Mesenchymal stem cell (in vitro differentiated cells and primary cell): Measurements from ENCODE around the gene P2RY2.
"Not testable (repeated sequence)": the region's sequence is repeated elsewhere in the genome, so short reads cannot be mapped to it uniquely, and the experiment has no call there.

Experiments
- DNase-seq: peaks from one replicate; pipeline ENCODE4 v3.0.0-alpha.2; 2013
- H2AFZ ChIP-seq: one replicate; pipeline ENCODE4 v1.6.1; 2013; ENCODE audit warnings: low read depth, mild to moderate bottlenecking, control low read depth, inconsistent platforms, low read length, moderate library complexity
- H2AK5ac ChIP-seq: 2 replicates; pipeline ENCODE4 v1.6.1; 2013; ENCODE audit warnings: low read length, moderate library complexity, mild to moderate bottlenecking, inconsistent platforms; ENCODE audit not compliant: severe bottlenecking
- H2BK120ac ChIP-seq: one replicate; pipeline ENCODE4 v1.6.1; 2013; ENCODE audit warnings: low read depth, mild to moderate bottlenecking, inconsistent platforms, low read length, moderate library complexity
- H2BK12ac ChIP-seq, 2 experiments: one replicate each; pipeline ENCODE4 v1.6.1; 2013; ENCODE audit warnings: inconsistent platforms in 2 of 2, low read length in 2 of 2, mild to moderate bottlenecking in 2 of 2, moderate library complexity in 2 of 2, control low read depth in 1 of 2
- H2BK15ac ChIP-seq: one replicate; pipeline ENCODE4 v1.6.1; 2013; ENCODE audit warnings: mild to moderate bottlenecking, low read depth, inconsistent platforms; ENCODE audit not compliant: poor library complexity, severe bottlenecking
- H2BK5ac ChIP-seq: 2 replicates; pipeline ENCODE4 v1.6.1; 2013; ENCODE audit warnings: low read depth, mild to moderate bottlenecking, low read length, control low read depth, inconsistent platforms; ENCODE audit not compliant: poor library complexity, severe bottlenecking
- H3K14ac ChIP-seq, 2 experiments: one replicate each; pipeline ENCODE4 v1.6.1; 2013; ENCODE audit warnings: inconsistent platforms in 2 of 2, low read length in 2 of 2, control low read depth in 1 of 2, mild to moderate bottlenecking in 1 of 2, moderate library complexity in 1 of 2
- H3K18ac ChIP-seq, 2 experiments: one replicate each; pipeline ENCODE4 v1.6.1; 2013; ENCODE audit warnings: inconsistent platforms in 2 of 2, low read length in 2 of 2, control low read depth in 1 of 2, low read depth in 1 of 2, mild to moderate bottlenecking in 1 of 2
- H3K23ac ChIP-seq, 2 experiments: one replicate each; pipeline ENCODE4 v1.6.1; 2013; ENCODE audit warnings: inconsistent platforms in 2 of 2, low read length in 2 of 2, mild to moderate bottlenecking in 2 of 2, moderate library complexity in 2 of 2, control low read depth in 1 of 2
- H3K27ac ChIP-seq: 2 replicates; pipeline ENCODE4 v1.5.1; 2013; ENCODE audit warnings: mild to moderate bottlenecking, moderate library complexity, low read length, control low read depth, inconsistent platforms; ENCODE audit not compliant: poor library complexity, severe bottlenecking
- H3K27me3 ChIP-seq, 2 experiments: 2 replicates each; pipeline versions ENCODE4 v1.6.1 to v1.7.0; 2013; ENCODE audit warnings: low read length in 2 of 2, mild to moderate bottlenecking in 2 of 2, moderate library complexity in 2 of 2, control low read depth in 1 of 2, inconsistent platforms in 1 of 2; ENCODE audit not compliant: control insufficient read depth in 1 of 2, insufficient read depth in 1 of 2
- H3K36me3 ChIP-seq, 2 experiments: 2 replicates each; pipeline versions ENCODE4 v1.6.1 to v1.7.0; 2013; ENCODE audit warnings: low read length in 2 of 2, control low read depth in 1 of 2, inconsistent platforms in 1 of 2, low read depth in 1 of 2, mild to moderate bottlenecking in 1 of 2; ENCODE audit not compliant: insufficient read depth in 2 of 2, control insufficient read depth in 1 of 2
- H3K4ac ChIP-seq, 2 experiments: one replicate each; pipeline ENCODE4 v1.6.1; 2013; ENCODE audit warnings: inconsistent platforms in 2 of 2, low read length in 2 of 2, mild to moderate bottlenecking in 2 of 2, moderate library complexity in 2 of 2, control low read depth in 1 of 2, low read depth in 1 of 2
- H3K4me1 ChIP-seq: 2 replicates; pipeline ENCODE4 v1.6.1; 2013; ENCODE audit warnings: low read depth, low read length, control low read depth; ENCODE audit not compliant: control insufficient read depth, insufficient read depth
- H3K4me2 ChIP-seq: 2 replicates; pipeline ENCODE4 v1.6.1; 2013; ENCODE audit warnings: low read length, mild to moderate bottlenecking, inconsistent platforms; ENCODE audit not compliant: poor library complexity, severe bottlenecking
- H3K4me3 ChIP-seq, 2 experiments: 2 replicates each; pipeline versions ENCODE4 v1.5.1 to v1.7.0; 2013; ENCODE audit warnings: low read length in 2 of 2, mild to moderate bottlenecking in 2 of 2, control low read depth in 1 of 2, low read depth in 1 of 2; ENCODE audit not compliant: insufficient read depth in 1 of 2
- H3K79me1 ChIP-seq: replicated peaks from 2 replicates; pipeline ENCODE4 v1.6.1; 2013; ENCODE audit warnings: mild to moderate bottlenecking, control low read depth, low read length, inconsistent platforms; ENCODE audit not compliant: poor library complexity, severe bottlenecking
- H3K9ac ChIP-seq: 2 replicates; pipeline ENCODE4 v1.7.0; 2013; ENCODE audit warnings: mild to moderate bottlenecking, low read length, moderate library complexity
- H3K9me3 ChIP-seq: 2 replicates; pipeline ENCODE4 v1.7.0; 2013; ENCODE audit warnings: mild to moderate bottlenecking, low read length; ENCODE audit not compliant: control insufficient read depth
- H4K8ac ChIP-seq: one replicate; pipeline ENCODE4 v1.6.1; 2013; ENCODE audit warnings: inconsistent platforms, mild to moderate bottlenecking, low read length, moderate library complexity
- H4K91ac ChIP-seq: one replicate; pipeline ENCODE4 v1.6.1; 2013; ENCODE audit warnings: mild to moderate bottlenecking, low read length, inconsistent platforms
- WGBS: methylation state at CpG from one replicate; pipeline ENCODE4 v1.1.7; 2013; ENCODE audit warnings: mixed read lengths; 5-methylcytosine and 5-hydroxymethylcytosine counted together

Gene P2RY2

GRCh38 chr11:73229321-73229895, 11.3 kb downstream of the P2RY2 start:
- peak; percentile 63 for DNase-seq
- Histone ChIP-seq H2BK15ac (peak overlapping the region; percentile 30), H3K14ac (peak overlapping the region in 1 of 2 experiments; percentile 62), H4K91ac (peak overlapping the region; percentile 48), H2BK120ac (no peak overlapping the region), H4K8ac (peak overlapping the region; percentile 33), H3K18ac (peak overlapping the region; percentile 55 to 68), H3K79me1 (no peaks in the 10 kb centered on the region), H3K27me3 (peaks cover 15 to 24% of the 10 kb centered on the region in 2 experiments), H3K9ac (no peak overlapping the region), H3K4ac (peak overlapping the region in 1 of 2 experiments; percentile 24), H2AFZ (peak overlapping the region; percentile 67), H3K4me1 (peaks cover 1% of the 10 kb centered on the region), H3K27ac (no peak overlapping the region), H3K36me3 (peaks cover 0 to under 1% of the 10 kb centered on the region in 2 experiments), H2BK12ac (peak overlapping the region; percentile 72 to 83), H3K23ac (no peak overlapping the region), H2AK5ac (no peak overlapping the region), H3K9me3 (no peaks in the 10 kb centered on the region), H3K4me3 (peak overlapping the region in 1 of 2 experiments; percentile 9), H2BK5ac (no peak overlapping the region), H3K4me2 (no peak overlapping the region)
- 44% methylated on average over 10 of the region's 11 CpGs for WGBS

- no peak overlapping the region for H3K4me3 ChIP-seq
- no peak overlapping the region for H3K27ac ChIP-seq
- no peak overlapping the region for H3K23ac ChIP-seq
- 79% methylated on average over 16 of the region's 16 CpGs for WGBS
- H3K9ac ChIP-seq, result no peak overlapping the region
- peak overlapping the region; percentile 67 for H2AFZ ChIP-seq
- no peak overlapping the region for H2AK5ac ChIP-seq
- peak overlapping the region; percentile 12 to 15 for H2BK12ac ChIP-seq
- peak overlapping the region; percentile 77 for H4K91ac ChIP-seq
- H3K4me1 ChIP-seq, result peaks cover 1% of the 10 kb centered on the region
- H3K4ac ChIP-seq, result peak overlapping the region in 1 of 2 experiments; percentile 24
- H3K18ac ChIP-seq, result peak overlapping the region; percentile 14 to 25
- peaks cover 0 to 6% of the 10 kb centered on the region in 2 experiments for H3K36me3 ChIP-seq
- no peaks in the 10 kb centered on the region for H3K79me1 ChIP-seq
- peaks cover 15 to 16% of the 10 kb centered on the region in 2 experiments for H3K27me3 ChIP-seq
- no peak overlapping the region for H3K4me2 ChIP-seq
- no peak for DNase-seq
- H2BK5ac ChIP-seq, result no peak overlapping the region
- no peak overlapping the region for H3K14ac ChIP-seq
- H2BK15ac ChIP-seq, result peak overlapping the region; percentile 49
- H2BK120ac ChIP-seq, result no peak overlapping the region
- no peaks in the 10 kb centered on the region for H3K9me3 ChIP-seq
- peak overlapping the region; percentile 8 for H4K8ac ChIP-seq
Observed at GRCh38 chr11:73229896-73230875, 12.1 kb downstream of the P2RY2 start.

GRCh38 chr11:73230931-73231330, 12.8 kb downstream of the P2RY2 start:
- Histone ChIP-seq H3K18ac (no peak overlapping the region), H3K4me2 (no peak overlapping the region), H2AK5ac (no peak overlapping the region), H2BK15ac (no peak overlapping the region), H4K8ac (no peak overlapping the region), H3K9ac (no peak overlapping the region), H3K27me3 (peaks cover 11 to 12% of the 10 kb centered on the region in 2 experiments), H2BK12ac (peak overlapping the region in 1 of 2 experiments; percentile 65), H2BK120ac (no peak overlapping the region), H2BK5ac (no peak overlapping the region), H3K23ac (no peak overlapping the region), H2AFZ (no peak overlapping the region), H3K36me3 (peaks cover 0 to 6% of the 10 kb centered on the region in 2 experiments), H3K4ac (no peak overlapping the region), H3K4me1 (peaks cover 1% of the 10 kb centered on the region), H3K9me3 (no peaks in the 10 kb centered on the region), H3K27ac (no peak overlapping the region), H3K4me3 (no peak overlapping the region), H4K91ac (no peak overlapping the region), H3K79me1 (no peaks in the 10 kb centered on the region), H3K14ac (no peak overlapping the region)
- DNase-seq, result no peak
- 96% methylated on average over 5 of the region's 7 CpGs for WGBS

- H3K18ac ChIP-seq, H3K4ac ChIP-seq, H3K36me3 ChIP-seq, DNase-seq, H4K8ac ChIP-seq, H3K79me1 ChIP-seq, H4K91ac ChIP-seq, H3K27ac ChIP-seq, H3K4me3 ChIP-seq, H3K9ac ChIP-seq, H3K14ac ChIP-seq, H3K23ac ChIP-seq, H3K9me3 ChIP-seq, H2BK12ac ChIP-seq, H3K4me2 ChIP-seq, H2BK5ac ChIP-seq, H2BK120ac ChIP-seq, H3K4me1 ChIP-seq, H2AK5ac ChIP-seq, H2AFZ ChIP-seq, H2BK15ac ChIP-seq: not testable (repeated sequence)
- WGBS, result 96% methylated on average over 4 of the region's 7 CpGs
- H3K27me3 ChIP-seq, result peaks cover 8 to 11% of the 10 kb centered on the region in 2 experiments
Observed at GRCh38 chr11:73232487-73232886, 14.4 kb downstream of the P2RY2 start.
